Activated T-helper 17 cell treated with anti-CD3 and anti-CD28 coated beads, Interleukin-2, amount 50 U/mL, for 72 hours (primary cell): ENCODE measurements around the gene TMEM132A. TPM values are rescaled to one million over a fixed set of nuclear protein-coding genes. Genes with fewer than 3 reads are reported as not detected.
A peak's percentile ranks its signal among the peaks of the same experiment; 100 is the strongest.

Experiments
- ATAC-seq: fragments of 150-1000 bp; cut with Tn5 transposase; replicated peaks from 2 replicates; pipeline ENCODE4 v1.10.0; 2021; ENCODE audit warnings: mild to moderate bottlenecking, moderate library complexity
- H3K27ac Mint-ChIP-seq: one replicate; pipeline ENCODE4 v1.8.0; 2022; ENCODE audit warnings: mixed read lengths
- H3K27me3 Mint-ChIP-seq: one replicate; pipeline ENCODE4 v1.8.0; 2022; ENCODE audit warnings: mixed read lengths
- H3K36me3 Mint-ChIP-seq: one replicate; pipeline ENCODE4 v1.8.0; 2022; ENCODE audit warnings: low read depth, mild to moderate bottlenecking, mixed read lengths
- H3K4me1 Mint-ChIP-seq: one replicate; pipeline ENCODE4 v1.8.0; 2022; ENCODE audit warnings: mixed read lengths
- H3K4me3 Mint-ChIP-seq: one replicate; pipeline ENCODE4 v1.8.0; 2022; ENCODE audit warnings: mild to moderate bottlenecking, mixed read lengths
- H3K9me3 Mint-ChIP-seq: one replicate; pipeline ENCODE4 v1.8.0; 2022; ENCODE audit warnings: mixed read lengths
- total RNA-seq, 2 donors: library from RNA; stranded (reverse); gene quantifications; one replicate each; pipeline ENCODE4 v1.2.3, GENCODE V29; 2022

Gene TMEM132A
- total RNA-seq, 2 donors from 2014 or later, result 0.29 TPM; not detected in 1

- peak overlapping the region; percentile 99 for H3K27ac Mint-ChIP-seq
- peak overlapping the region; percentile 93 for H3K4me3 Mint-ChIP-seq
- H3K27me3 Mint-ChIP-seq, result no peaks in the 10 kb centered on the region
- H3K4me1 Mint-ChIP-seq, result peaks cover 26% of the 10 kb centered on the region
- no peaks in the 10 kb centered on the region for H3K9me3 Mint-ChIP-seq
- H3K36me3 Mint-ChIP-seq, result peaks cover 100% of the 10 kb centered on the region
- ATAC-seq, result no peak
Measured at GRCh38 chr11:60982184-60982583, 57.9 kb downstream of the TMEM132A start.

- no peaks in the 10 kb centered on the region for H3K9me3 Mint-ChIP-seq
- ATAC-seq, result no peak
- H3K4me1 Mint-ChIP-seq, result peaks cover 37% of the 10 kb centered on the region
- H3K27ac Mint-ChIP-seq, result peak overlapping the region; percentile 99
- no peaks in the 10 kb centered on the region for H3K27me3 Mint-ChIP-seq
- H3K4me3 Mint-ChIP-seq, result peak overlapping the region; percentile 93
- H3K36me3 Mint-ChIP-seq, result peaks cover 100% of the 10 kb centered on the region
Measured at GRCh38 chr11:60984149-60984548, 59.9 kb downstream of the TMEM132A start.

GRCh38 chr11:60984636-60985035 lies 60.4 kb downstream of the TMEM132A start:
- Mint-ChIP-seq H3K4me1 (peaks cover 41% of the 10 kb centered on the region), H3K36me3 (peaks cover 100% of the 10 kb centered on the region), H3K9me3 (no peaks in the 10 kb centered on the region), H3K4me3 (peak overlapping the region; percentile 93), H3K27ac (peak overlapping the region; percentile 99), H3K27me3 (no peaks in the 10 kb centered on the region)
- no peak for ATAC-seq

- peak overlapping the region; percentile 93 for H3K4me3 Mint-ChIP-seq
- peaks cover 44% of the 10 kb centered on the region for H3K4me1 Mint-ChIP-seq
- peak overlapping the region; percentile 99 for H3K27ac Mint-ChIP-seq
- no peaks in the 10 kb centered on the region for H3K9me3 Mint-ChIP-seq
- no peak for ATAC-seq
- H3K27me3 Mint-ChIP-seq, result no peaks in the 10 kb centered on the region
- peaks cover 100% of the 10 kb centered on the region for H3K36me3 Mint-ChIP-seq
Measured at GRCh38 chr11:60985501-60985900, 61.2 kb downstream of the TMEM132A start.

- H3K4me1 Mint-ChIP-seq, result peaks cover 48% of the 10 kb centered on the region
- H3K9me3 Mint-ChIP-seq, result no peaks in the 10 kb centered on the region
- peak overlapping the region; percentile 99 for H3K27ac Mint-ChIP-seq
- no peaks in the 10 kb centered on the region for H3K27me3 Mint-ChIP-seq
- peaks cover 100% of the 10 kb centered on the region for H3K36me3 Mint-ChIP-seq
- peak; percentile 74 for ATAC-seq
- peak overlapping the region; percentile 93 for H3K4me3 Mint-ChIP-seq
Measured at GRCh38 chr11:60985991-60986915, 62.0 kb downstream of the TMEM132A start.

Other genes starting within 250 kb of the TMEM132A start
- gene MS4A8, start 224.8 kb upstream of the TMEM132A start, total RNA-seq, result not detected
- not detected for gene MS4A18, start 199.7 kb upstream of the TMEM132A start, total RNA-seq
- gene MS4A15, start 167.6 kb upstream of the TMEM132A start, total RNA-seq, result not detected
- not detected for gene MS4A10, start 139.1 kb upstream of the TMEM132A start, total RNA-seq
- 10 to 100 TPM; 25.9 to 85.7 TPM for gene CCDC86, start 82.3 kb upstream of the TMEM132A start, total RNA-seq
- gene PTGDR2, start 68.5 kb upstream of the TMEM132A start, total RNA-seq, result under 1 TPM; 0.19 to 0.37 TPM
- under 1 TPM in 1 of 2 donors, not detected in 1; 0.16 TPM for gene ZP1, start 56.9 kb upstream of the TMEM132A start, total RNA-seq
- gene PRPF19, start 17.9 kb upstream of the TMEM132A start, total RNA-seq, result 100 to 1,000 TPM in 1 of 2 donors, 10 to 100 TPM in 1; 80.2 to 165 TPM
- 10 to 100 TPM; 42.8 to 99.7 TPM for gene TMEM109, start 10.3 kb upstream of the TMEM132A start, total RNA-seq
- gene SLC15A3, start 27.7 kb downstream of the TMEM132A start, total RNA-seq, result 1 to 10 TPM; 1.0 to 1.3 TPM
- 100 to 1,000 TPM; 254 to 438 TPM for gene CD6, start 47.2 kb downstream of the TMEM132A start, total RNA-seq
- gene CD5, start 178.0 kb downstream of the TMEM132A start, total RNA-seq, result 100 to 1,000 TPM; 231 to 476 TPM
- gene VPS37C, start 237.0 kb downstream of the TMEM132A start, total RNA-seq, result 10 to 100 TPM in 1 of 2 donors, 1 to 10 TPM in 1; 9.7 to 14.5 TPM